ENCODE results near the gene PNMA8C.

PNMA8C gene

GRCh38 chr19:46378268-46378667 lies 50.5 kb downstream of the PNMA8C start:
- H3K27ac ChIP-seq (ENCODE audit: extremely low read depth, low read depth, low read length), result no peak overlapping the region
- no peaks in the 10 kb centered on the region for H3K9me3 ChIP-seq (ENCODE audit: control insufficient read depth, insufficient read depth, low read depth, low read length)
- TF ChIP-seq, protein P1, sequence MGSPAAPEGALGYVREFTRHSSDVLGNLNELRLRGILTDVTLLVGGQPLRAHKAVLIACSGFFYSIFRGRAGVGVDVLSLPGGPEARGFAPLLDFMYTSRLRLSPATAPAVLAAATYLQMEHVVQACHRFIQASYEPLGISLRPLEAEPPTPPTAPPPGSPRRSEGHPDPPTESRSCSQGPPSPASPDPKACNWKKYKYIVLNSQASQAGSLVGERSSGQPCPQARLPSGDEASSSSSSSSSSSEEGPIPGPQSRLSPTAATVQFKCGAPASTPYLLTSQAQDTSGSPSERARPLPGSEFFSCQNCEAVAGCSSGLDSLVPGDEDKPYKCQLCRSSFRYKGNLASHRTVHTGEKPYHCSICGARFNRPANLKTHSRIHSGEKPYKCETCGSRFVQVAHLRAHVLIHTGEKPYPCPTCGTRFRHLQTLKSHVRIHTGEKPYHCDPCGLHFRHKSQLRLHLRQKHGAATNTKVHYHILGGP (tag by site-specific recombination; IDR thresholded peaks at IDR 0.05), result no peak
- TF ChIP-seq, protein P2, sequence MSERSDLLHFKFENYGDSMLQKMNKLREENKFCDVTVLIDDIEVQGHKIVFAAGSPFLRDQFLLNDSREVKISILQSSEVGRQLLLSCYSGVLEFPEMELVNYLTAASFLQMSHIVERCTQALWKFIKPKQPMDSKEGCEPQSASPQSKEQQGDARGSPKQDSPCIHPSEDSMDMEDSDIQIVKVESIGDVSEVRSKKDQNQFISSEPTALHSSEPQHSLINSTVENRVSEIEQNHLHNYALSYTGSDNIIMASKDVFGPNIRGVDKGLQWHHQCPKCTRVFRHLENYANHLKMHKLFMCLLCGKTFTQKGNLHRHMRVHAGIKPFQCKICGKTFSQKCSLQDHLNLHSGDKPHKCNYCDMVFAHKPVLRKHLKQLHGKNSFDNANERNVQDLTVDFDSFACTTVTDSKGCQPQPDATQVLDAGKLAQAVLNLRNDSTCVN (tag by site-specific recombination; optimal IDR thresholded peaks at IDR 0.05), result no peak
- TF ChIP-seq, protein P3, sequence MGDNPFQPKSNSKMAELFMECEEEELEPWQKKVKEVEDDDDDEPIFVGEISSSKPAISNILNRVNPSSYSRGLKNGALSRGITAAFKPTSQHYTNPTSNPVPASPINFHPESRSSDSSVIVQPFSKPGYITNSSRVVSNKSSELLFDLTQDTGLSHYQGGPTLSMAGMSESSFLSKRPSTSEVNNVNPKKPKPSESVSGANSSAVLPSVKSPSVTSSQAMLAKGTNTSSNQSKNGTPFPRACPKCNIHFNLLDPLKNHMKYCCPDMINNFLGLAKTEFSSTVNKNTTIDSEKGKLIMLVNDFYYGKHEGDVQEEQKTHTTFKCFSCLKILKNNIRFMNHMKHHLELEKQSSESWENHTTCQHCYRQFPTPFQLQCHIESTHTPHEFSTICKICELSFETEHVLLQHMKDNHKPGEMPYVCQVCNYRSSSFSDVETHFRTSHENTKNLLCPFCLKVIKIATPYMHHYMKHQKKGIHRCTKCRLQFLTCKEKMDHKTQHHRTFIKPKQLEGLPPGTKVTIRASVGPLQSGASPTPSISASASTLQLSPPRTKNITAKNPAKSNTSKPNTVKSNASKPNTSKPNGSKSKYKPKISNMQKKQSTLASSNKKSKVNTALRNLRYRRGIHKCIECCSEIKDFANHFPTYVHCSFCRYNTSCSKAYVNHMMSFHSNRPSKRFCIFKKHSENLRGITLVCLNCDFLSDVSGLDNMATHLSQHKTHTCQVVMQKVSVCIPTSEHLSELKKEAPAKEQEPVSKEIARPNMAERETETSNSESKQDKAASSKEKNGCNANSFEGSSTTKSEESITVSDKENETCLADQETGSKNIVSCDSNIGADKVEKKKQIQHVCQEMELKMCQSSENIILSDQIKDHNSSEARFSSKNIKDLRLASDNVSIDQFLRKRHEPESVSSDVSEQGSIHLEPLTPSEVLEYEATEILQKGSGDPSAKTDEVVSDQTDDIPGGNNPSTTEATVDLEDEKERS (tag by site-specific recombination; IDR thresholded peaks at IDR 0.05), result no peak
- TF ChIP-seq ZFP3 (tag by site-specific recombination; IDR thresholded peaks at IDR 0.05; ENCODE audit: low read depth) (no peak), ZNF2 (tag by site-specific recombination; IDR thresholded peaks at IDR 0.05) (no peak), ZNF341 (tag by site-specific recombination; IDR thresholded peaks at IDR 0.05; ENCODE audit: low read depth) (no peak), KLF8 (tag by site-specific recombination; IDR thresholded peaks at IDR 0.05) (no peak), BCL11B (tag by site-specific recombination; IDR thresholded peaks at IDR 0.05; ENCODE audit: low read depth) (no peak), ZNF768 (tag by site-specific recombination; IDR thresholded peaks at IDR 0.05) (no peak), ZNF37A (tag by site-specific recombination; IDR thresholded peaks at IDR 0.05) (no peak), RBAK (tag by site-specific recombination; IDR thresholded peaks at IDR 0.05) (no peak), ZNF404 (tag by site-specific recombination; IDR thresholded peaks at IDR 0.05) (no peak), ZNF626 (tag by site-specific recombination; IDR thresholded peaks at IDR 0.05) (no peak), ZNF514 (tag by site-specific recombination; IDR thresholded peaks at IDR 0.05) (no peak), ZNF266 (tag by site-specific recombination; IDR thresholded peaks at IDR 0.05; ENCODE audit: low read depth) (no peak), ZNF292 (tag by site-specific recombination; IDR thresholded peaks at IDR 0.05; ENCODE audit: borderline replicate concordance, low read depth) (no peak), ZNF121 (tag by site-specific recombination; IDR thresholded peaks at IDR 0.05) (no peak)
- H3K36me3 ChIP-seq (ENCODE audit: control insufficient read depth in 2 of 2, insufficient read depth in 1 of 2, low read length in 2 of 2), result peaks cover 66 to 88% of the 10 kb centered on the region in 2 experiments
- ChIA-PET CTCF (interaction anchor here (0.6 to 2.0 kb wide), 8 partner anchors 9 to 296 kb away, joined by 3 to 5 read pairs (median 4); partner anchors contain the start of gene PPP5C), POLR2A (no interaction called here)
- H3K4me3 ChIP-seq (ENCODE audit: low read depth, low read length), result no peak overlapping the region
- H3K4me1 ChIP-seq (ENCODE audit: control insufficient read depth, insufficient read depth, low read length), result 0 out of 2 replicates have a peak, but pooled peaks cover 3% of the 10 kb centered on the region

- Histone ChIP-seq H3K4me1 (ENCODE audit: control insufficient read depth, insufficient read depth, low read length) (peaks cover 8% of the 10 kb centered on the region), H3K36me3 (ENCODE audit: control insufficient read depth in 2 of 2, insufficient read depth in 1 of 2, low read length in 2 of 2) (peaks cover 49 to 74% of the 10 kb centered on the region in 2 experiments), H3K4me3 (ENCODE audit: low read depth, low read length) (no peak overlapping the region), H3K27ac (ENCODE audit: extremely low read depth, low read depth, low read length) (no peak overlapping the region), H3K9me3 (ENCODE audit: control insufficient read depth, insufficient read depth, low read depth, low read length) (no peaks in the 10 kb centered on the region)
- CTCF ChIA-PET, result interaction anchor here (0.7 to 2.0 kb wide), 3 partner anchors 19 to 135 kb away, joined by 3 to 9 read pairs (median 5); partner anchors contain the start of gene PPP5C
- POLR2A ChIA-PET, result no interaction called here
- TF ChIP-seq, protein P4, sequence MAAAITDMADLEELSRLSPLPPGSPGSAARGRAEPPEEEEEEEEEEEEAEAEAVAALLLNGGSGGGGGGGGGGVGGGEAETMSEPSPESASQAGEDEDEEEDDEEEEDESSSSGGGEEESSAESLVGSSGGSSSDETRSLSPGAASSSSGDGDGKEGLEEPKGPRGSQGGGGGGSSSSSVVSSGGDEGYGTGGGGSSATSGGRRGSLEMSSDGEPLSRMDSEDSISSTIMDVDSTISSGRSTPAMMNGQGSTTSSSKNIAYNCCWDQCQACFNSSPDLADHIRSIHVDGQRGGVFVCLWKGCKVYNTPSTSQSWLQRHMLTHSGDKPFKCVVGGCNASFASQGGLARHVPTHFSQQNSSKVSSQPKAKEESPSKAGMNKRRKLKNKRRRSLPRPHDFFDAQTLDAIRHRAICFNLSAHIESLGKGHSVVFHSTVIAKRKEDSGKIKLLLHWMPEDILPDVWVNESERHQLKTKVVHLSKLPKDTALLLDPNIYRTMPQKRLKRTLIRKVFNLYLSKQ (tag by site-specific recombination; IDR thresholded peaks at IDR 0.05; ENCODE audit: borderline replicate concordance), result no peak
- no peak for TF ChIP-seq ZNF211 (tag by site-specific recombination; IDR thresholded peaks at IDR 0.05; ENCODE audit: low read depth)
- no peak for TF ChIP-seq ZFHX2 (tag by site-specific recombination; conservative IDR thresholded peaks at IDR 0.05)
- no peak for TF ChIP-seq ZNF155 (tag by site-specific recombination; IDR thresholded peaks at IDR 0.05)
- TF ChIP-seq, protein P3 (tag by site-specific recombination; IDR thresholded peaks at IDR 0.05), result no peak
- TF ChIP-seq KLF9 (tag by site-specific recombination; IDR thresholded peaks at IDR 0.05; ENCODE audit: low read depth), result no peak
- no peak for TF ChIP-seq HOXD13 (CRISPR knock-in tag; IDR thresholded peaks at IDR 0.05; ENCODE audit: borderline replicate concordance)
- TF ChIP-seq OVOL3 (tag by site-specific recombination; IDR thresholded peaks at IDR 0.05), result no peak
Measured at GRCh38 chr19:46376241-46377153, 52.2 kb downstream of the PNMA8C start.

Data from HEK293 (cell line).